GM23338 (cell line): ENCODE data around the gene INHA.

ENCODE experiments used
- EZH2 ChIP-seq: fragments of 200-600 bp; sonication (generic); IDR thresholded peaks from one replicate; pipeline ENCODE4 v1.8.0; 2017; ENCODE audit warnings: antibody characterized with exemption, mild to moderate bottlenecking, low read depth; ENCODE audit not compliant: unreplicated experiment
- EZH2phosphoT487 ChIP-seq: fragments of 200-600 bp; sonication (generic); IDR thresholded peaks from one replicate; pipeline ENCODE4 v1.8.1; 2018; ENCODE audit warnings: antibody characterized with exemption; ENCODE audit not compliant: unreplicated experiment
- POLR2AphosphoS5 ChIP-seq: IDR thresholded peaks from 2 replicates; pipeline ENCODE4 v1.6.1; 2016; ENCODE audit warnings: antibody characterized with exemption, low read depth
- ZNF114 ChIP-seq: fragments of 250-450 bp; sonication (Bioruptor Pico); IDR thresholded peaks from 2 replicates; pipeline ENCODE4 v1.5.0; 2020; ENCODE audit warnings: mild to moderate bottlenecking, moderate library complexity
- ZNF331 ChIP-seq: fragments of 250-450 bp; sonication (Bioruptor Pico); IDR thresholded peaks from 2 replicates; pipeline ENCODE4 v1.5.0; 2020; ENCODE audit warnings: low read depth, mild to moderate bottlenecking, moderate library complexity
- TF ChIP-seq, protein P1 (sequence below), 2 experiments: fragments of 200-600 bp in 1 of 2; sonication (generic) in 1 of 2; conservative IDR thresholded peaks; 2 replicates each; pipeline versions ENCODE4 v1.5.1 to v1.6.1; 2016 to 2017; ENCODE audit warnings: antibody characterized with exemption in 2 of 2, low read depth in 2 of 2, mild to moderate bottlenecking in 2 of 2, moderate library complexity in 1 of 2
- TF ChIP-seq, protein P2 (sequence below): IDR thresholded peaks from one replicate; pipeline ENCODE4 v1.6.1; 2018; ENCODE audit warnings: antibody characterized with exemption; ENCODE audit not compliant: unreplicated experiment

DNA sequence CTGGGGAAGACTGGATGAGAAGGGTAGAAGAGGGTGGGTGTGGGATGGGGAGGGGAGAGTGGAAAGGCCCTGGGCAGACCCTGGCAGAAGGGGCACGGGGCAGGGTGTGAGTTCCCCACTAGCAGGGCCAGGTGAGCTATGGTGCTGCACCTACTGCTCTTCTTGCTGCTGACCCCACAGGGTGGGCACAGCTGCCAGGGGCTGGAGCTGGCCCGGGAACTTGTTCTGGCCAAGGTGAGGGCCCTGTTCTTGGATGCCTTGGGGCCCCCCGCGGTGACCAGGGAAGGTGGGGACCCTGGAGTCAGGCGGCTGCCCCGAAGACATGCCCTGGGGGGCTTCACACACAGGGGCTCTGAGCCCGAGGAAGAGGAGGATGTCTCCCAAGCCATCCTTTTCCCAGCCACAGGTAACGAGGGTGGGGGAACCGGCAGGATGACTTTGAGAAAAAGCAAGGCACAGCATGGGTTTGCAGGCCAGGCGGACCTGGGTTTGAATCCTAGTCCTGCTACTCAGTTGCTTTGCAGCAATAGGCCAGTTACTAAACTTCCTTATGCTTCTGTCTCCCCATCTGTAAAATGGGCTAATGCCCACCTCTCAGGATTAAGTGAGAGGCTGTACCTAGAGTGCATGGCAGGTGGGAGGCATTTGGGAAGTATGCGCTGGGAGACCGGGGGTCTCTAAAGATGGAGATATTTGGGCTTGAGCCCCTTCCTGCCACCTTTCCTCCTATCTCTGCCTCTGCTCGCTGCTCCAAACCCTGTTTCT, at the start of gene INHA:
- TF ChIP-seq ZNF114 (CRISPR knock-in tag) (no peak), EZH2 (no peak), POLR2AphosphoS5 (no peak), EZH2phosphoT487 (no peak), ZNF331 (CRISPR knock-in tag) (no peak)
- TF ChIP-seq, protein P1, sequence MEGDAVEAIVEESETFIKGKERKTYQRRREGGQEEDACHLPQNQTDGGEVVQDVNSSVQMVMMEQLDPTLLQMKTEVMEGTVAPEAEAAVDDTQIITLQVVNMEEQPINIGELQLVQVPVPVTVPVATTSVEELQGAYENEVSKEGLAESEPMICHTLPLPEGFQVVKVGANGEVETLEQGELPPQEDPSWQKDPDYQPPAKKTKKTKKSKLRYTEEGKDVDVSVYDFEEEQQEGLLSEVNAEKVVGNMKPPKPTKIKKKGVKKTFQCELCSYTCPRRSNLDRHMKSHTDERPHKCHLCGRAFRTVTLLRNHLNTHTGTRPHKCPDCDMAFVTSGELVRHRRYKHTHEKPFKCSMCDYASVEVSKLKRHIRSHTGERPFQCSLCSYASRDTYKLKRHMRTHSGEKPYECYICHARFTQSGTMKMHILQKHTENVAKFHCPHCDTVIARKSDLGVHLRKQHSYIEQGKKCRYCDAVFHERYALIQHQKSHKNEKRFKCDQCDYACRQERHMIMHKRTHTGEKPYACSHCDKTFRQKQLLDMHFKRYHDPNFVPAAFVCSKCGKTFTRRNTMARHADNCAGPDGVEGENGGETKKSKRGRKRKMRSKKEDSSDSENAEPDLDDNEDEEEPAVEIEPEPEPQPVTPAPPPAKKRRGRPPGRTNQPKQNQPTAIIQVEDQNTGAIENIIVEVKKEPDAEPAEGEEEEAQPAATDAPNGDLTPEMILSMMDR (conservative IDR thresholded peaks at IDR 0.05; ENCODE audit: low read depth in 2 of 2): no peak
- TF ChIP-seq, protein P2, sequence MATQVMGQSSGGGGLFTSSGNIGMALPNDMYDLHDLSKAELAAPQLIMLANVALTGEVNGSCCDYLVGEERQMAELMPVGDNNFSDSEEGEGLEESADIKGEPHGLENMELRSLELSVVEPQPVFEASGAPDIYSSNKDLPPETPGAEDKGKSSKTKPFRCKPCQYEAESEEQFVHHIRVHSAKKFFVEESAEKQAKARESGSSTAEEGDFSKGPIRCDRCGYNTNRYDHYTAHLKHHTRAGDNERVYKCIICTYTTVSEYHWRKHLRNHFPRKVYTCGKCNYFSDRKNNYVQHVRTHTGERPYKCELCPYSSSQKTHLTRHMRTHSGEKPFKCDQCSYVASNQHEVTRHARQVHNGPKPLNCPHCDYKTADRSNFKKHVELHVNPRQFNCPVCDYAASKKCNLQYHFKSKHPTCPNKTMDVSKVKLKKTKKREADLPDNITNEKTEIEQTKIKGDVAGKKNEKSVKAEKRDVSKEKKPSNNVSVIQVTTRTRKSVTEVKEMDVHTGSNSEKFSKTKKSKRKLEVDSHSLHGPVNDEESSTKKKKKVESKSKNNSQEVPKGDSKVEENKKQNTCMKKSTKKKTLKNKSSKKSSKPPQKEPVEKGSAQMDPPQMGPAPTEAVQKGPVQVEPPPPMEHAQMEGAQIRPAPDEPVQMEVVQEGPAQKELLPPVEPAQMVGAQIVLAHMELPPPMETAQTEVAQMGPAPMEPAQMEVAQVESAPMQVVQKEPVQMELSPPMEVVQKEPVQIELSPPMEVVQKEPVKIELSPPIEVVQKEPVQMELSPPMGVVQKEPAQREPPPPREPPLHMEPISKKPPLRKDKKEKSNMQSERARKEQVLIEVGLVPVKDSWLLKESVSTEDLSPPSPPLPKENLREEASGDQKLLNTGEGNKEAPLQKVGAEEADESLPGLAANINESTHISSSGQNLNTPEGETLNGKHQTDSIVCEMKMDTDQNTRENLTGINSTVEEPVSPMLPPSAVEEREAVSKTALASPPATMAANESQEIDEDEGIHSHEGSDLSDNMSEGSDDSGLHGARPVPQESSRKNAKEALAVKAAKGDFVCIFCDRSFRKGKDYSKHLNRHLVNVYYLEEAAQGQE: no peak
